Skeletal muscle satellite cell (primary cell): ENCODE data around the gene SPAG6.

Experiments used
- H3K27me3 ChIP-seq: 2 replicates; pipeline ENCODE4 v1.7.0; 2013; ENCODE audit warnings: low read length; ENCODE audit not compliant: control insufficient read depth, insufficient read depth
- H3K36me3 ChIP-seq: 2 replicates; pipeline ENCODE4 v1.7.0; 2013; ENCODE audit warnings: mild to moderate bottlenecking, control low read depth, low read length; ENCODE audit not compliant: insufficient read depth
- H3K4me1 ChIP-seq: 2 replicates; pipeline ENCODE4 v1.7.0; 2013; ENCODE audit warnings: low read length; ENCODE audit not compliant: control insufficient read depth, insufficient read depth
- H3K4me2 ChIP-seq: 2 replicates; pipeline ENCODE4 v1.7.0; 2013; ENCODE audit warnings: mild to moderate bottlenecking, low read length
- H3K4me3 ChIP-seq: 2 replicates; pipeline ENCODE4 v1.7.0; 2013; ENCODE audit warnings: low read length
- H3K9ac ChIP-seq: 2 replicates; pipeline ENCODE4 v1.7.0; 2013; ENCODE audit warnings: mild to moderate bottlenecking, low read depth, low read length, moderate library complexity
- H3K9me3 ChIP-seq: replicated peaks from 2 replicates; pipeline ENCODE4 v1.7.0; 2013; ENCODE audit warnings: mild to moderate bottlenecking, control low read depth, low read length

Gene SPAG6

DNA sequence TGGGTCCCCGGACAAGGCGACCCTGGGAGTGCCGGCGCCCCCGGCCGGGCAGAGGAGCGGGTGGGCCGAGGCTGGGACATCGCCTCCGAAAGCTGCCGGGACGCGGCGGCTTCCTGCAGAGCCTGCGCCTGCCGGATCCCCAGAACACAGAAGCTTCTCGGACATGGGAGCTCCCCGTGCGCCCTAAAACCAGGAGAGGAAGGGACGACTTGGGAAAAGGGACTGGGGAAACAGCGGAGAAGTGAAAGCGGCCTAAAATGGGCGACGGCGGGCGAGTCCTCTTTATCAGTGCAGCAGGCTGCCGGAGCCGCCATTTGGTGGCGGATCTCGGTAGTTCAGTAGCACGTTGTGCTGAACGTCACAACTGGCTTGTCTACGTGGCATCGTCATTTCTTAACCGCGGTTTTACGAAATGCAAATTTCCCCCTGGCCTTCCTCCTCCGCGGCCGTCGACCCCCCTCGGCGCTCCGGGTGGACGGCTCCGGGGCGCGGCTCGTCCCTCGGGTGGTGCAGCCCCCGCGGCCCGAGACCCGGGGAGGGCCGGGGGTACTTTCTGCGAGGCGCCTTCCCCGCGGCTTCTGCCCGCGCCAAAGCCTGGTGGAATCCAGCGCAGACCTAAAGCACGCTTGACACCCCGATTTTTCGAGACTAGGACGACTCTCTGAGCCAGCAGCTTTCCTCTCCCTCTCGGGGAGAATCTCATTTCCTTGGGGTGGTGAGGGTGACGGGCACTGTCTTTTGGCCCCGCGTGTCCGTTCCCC, 9.9 kb upstream of the SPAG6 start:
- peak overlapping the region; percentile 74 for H3K9ac ChIP-seq
- H3K4me3 ChIP-seq = peak overlapping the region; percentile 70
- peaks cover 52% of the 10 kb centered on the region for H3K27me3 ChIP-seq
- peaks cover 22% of the 10 kb centered on the region for H3K4me1 ChIP-seq
- no peaks in the 10 kb centered on the region for H3K36me3 ChIP-seq
- H3K9me3 ChIP-seq = no peaks in the 10 kb centered on the region
- peak overlapping the region; percentile 89 for H3K4me2 ChIP-seq

GRCh38 chr10:22338185-22338900, 7.0 kb upstream of the SPAG6 start:
- Histone ChIP-seq H3K4me1 (peaks cover 22% of the 10 kb centered on the region), H3K27me3 (peaks cover 72% of the 10 kb centered on the region), H3K4me2 (no peak overlapping the region), H3K36me3 (no peaks in the 10 kb centered on the region), H3K4me3 (no peak overlapping the region), H3K9ac (no peak overlapping the region), H3K9me3 (no peaks in the 10 kb centered on the region)

DNA sequence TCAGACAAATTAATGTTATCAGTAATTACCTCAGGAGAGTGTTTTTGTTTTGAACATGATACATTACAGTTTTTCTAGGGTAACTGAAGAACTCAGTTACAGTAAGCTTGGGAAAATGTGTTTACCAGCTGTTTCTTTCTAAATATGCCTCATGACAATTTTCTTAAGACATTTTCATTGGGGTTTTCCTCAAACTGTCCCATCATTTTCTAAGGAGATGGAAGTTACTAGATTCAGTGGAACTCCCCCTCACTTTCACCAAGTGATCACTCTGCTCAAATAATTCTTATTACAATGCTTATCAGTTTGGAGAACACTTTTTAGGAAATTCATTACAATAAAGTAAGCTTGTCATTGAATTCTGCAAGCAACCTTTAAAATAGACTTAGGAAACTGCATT, 6.4 kb upstream of the SPAG6 start:
- H3K9ac ChIP-seq = no peak overlapping the region
- no peak overlapping the region for H3K4me3 ChIP-seq
- no peaks in the 10 kb centered on the region for H3K9me3 ChIP-seq
- no peaks in the 10 kb centered on the region for H3K36me3 ChIP-seq
- H3K4me1 ChIP-seq = peaks cover 22% of the 10 kb centered on the region
- H3K4me2 ChIP-seq = no peak overlapping the region
- peaks cover 78% of the 10 kb centered on the region for H3K27me3 ChIP-seq

- peak overlapping the region; percentile 87 for H3K4me3 ChIP-seq
- peak overlapping the region; percentile 98 for H3K9ac ChIP-seq
- H3K4me1 ChIP-seq = peaks cover 22% of the 10 kb centered on the region
- peak overlapping the region; percentile 100 for H3K4me2 ChIP-seq
- no peaks in the 10 kb centered on the region for H3K36me3 ChIP-seq
- H3K9me3 ChIP-seq = no peaks in the 10 kb centered on the region
- peaks cover 84% of the 10 kb centered on the region for H3K27me3 ChIP-seq
Measured at GRCh38 chr10:22339761-22340328, 5.5 kb upstream of the SPAG6 start.

DNA sequence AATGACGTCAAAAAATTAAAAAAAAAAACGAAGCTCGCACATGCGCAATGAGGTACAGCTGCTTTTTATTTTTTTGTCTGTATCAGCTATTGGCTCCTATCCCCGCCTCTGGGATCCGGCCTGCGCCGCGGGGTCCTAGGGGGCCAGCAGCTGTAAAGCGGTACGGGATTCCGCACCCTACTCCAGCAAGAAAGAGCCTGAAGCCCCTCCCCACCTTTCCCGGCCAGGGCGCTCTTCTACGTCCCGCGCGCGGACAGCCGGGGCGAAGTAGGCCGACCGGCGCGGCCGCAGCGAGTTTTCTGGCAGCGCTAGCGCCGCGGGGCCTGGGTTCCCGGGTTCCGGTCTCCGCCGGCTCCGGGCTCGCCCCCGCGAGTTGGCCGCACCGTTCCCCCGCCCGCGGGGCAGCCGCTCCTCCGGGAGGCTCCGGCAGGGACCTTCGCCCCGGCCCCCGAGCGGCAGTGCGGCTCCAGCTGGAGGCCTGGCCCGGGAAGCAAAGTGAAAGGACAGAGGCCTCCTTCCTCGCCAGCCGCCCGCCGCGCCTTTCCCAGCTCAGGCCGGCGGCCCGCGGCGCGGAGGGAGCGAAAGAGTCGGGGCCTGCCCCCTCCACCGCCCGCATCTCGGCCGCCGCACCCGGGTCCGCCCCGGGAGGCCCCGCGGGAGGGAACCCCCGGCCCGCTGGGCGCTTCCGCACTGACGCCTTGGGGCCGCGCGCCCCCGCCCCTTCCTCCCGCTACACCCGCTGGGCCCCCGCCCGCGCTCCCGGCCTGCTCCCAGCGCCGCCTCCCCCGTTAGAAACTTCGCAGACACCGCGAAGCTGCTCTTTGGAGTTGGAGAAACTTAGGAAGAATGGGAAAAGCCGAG, 4.7 kb upstream of the SPAG6 start:
- Histone ChIP-seq H3K4me2 (peak overlapping the region; percentile 100), H3K36me3 (no peaks in the 10 kb centered on the region), H3K4me3 (peak overlapping the region; percentile 87), H3K9me3 (no peaks in the 10 kb centered on the region), H3K9ac (peak overlapping the region; percentile 98), H3K27me3 (peaks cover 84% of the 10 kb centered on the region), H3K4me1 (peaks cover 15% of the 10 kb centered on the region)

DNA sequence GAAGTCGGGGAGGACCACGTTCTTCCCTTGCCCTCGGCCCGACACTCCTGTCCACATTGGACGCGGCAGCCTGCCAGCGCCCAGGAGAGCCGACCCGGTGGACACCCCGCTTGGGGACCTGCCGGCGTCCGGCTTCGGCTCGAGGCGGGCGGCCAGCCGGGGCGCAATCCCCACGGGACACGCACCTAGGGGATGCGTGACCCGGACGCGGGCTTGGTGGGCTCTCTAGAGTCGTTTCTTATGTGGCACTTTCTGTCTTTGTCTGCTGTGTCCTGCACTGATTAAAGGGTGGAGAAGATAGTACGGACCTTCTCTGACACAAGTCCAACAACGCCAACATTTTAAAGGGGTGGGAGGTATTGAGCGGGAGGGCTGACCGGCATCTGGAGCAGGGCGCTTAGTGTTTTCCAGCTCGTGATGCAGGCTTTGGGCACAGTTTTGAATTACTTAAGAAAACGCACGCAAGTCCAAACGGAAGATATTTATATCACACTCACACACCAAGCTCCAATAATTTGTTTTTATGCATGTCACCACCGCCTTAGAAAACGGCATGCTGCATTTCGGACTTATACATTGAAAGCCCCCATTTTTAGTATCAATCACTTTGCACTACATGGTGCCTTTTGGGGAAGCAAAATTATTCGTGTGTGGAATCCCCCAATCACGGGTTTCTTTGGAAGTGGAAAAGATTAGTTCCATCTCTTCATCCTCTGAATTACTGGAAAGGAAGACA, 3.9 kb upstream of the SPAG6 start:
- H3K36me3 ChIP-seq = no peaks in the 10 kb centered on the region
- H3K9ac ChIP-seq = peak overlapping the region; percentile 98
- H3K4me3 ChIP-seq = peak overlapping the region; percentile 87
- peaks cover 7% of the 10 kb centered on the region for H3K4me1 ChIP-seq
- H3K9me3 ChIP-seq = no peaks in the 10 kb centered on the region
- peaks cover 84% of the 10 kb centered on the region for H3K27me3 ChIP-seq
- peak overlapping the region; percentile 100 for H3K4me2 ChIP-seq

GRCh38 chr10:22341926-22342196, 3.4 kb upstream of the SPAG6 start:
- H3K27me3 ChIP-seq = peaks cover 84% of the 10 kb centered on the region
- H3K4me2 ChIP-seq = peak overlapping the region; percentile 100
- H3K9me3 ChIP-seq = no peaks in the 10 kb centered on the region
- H3K36me3 ChIP-seq = no peaks in the 10 kb centered on the region
- peaks cover 2% of the 10 kb centered on the region for H3K4me1 ChIP-seq
- H3K9ac ChIP-seq = no peak overlapping the region
- H3K4me3 ChIP-seq = no peak overlapping the region

- no peaks in the 10 kb centered on the region for H3K9me3 ChIP-seq
- peaks cover 2% of the 10 kb centered on the region for H3K4me1 ChIP-seq
- peaks cover 82% of the 10 kb centered on the region for H3K27me3 ChIP-seq
Measured at GRCh38 chr10:22342421-22342820, 2.9 kb upstream of the SPAG6 start.

DNA sequence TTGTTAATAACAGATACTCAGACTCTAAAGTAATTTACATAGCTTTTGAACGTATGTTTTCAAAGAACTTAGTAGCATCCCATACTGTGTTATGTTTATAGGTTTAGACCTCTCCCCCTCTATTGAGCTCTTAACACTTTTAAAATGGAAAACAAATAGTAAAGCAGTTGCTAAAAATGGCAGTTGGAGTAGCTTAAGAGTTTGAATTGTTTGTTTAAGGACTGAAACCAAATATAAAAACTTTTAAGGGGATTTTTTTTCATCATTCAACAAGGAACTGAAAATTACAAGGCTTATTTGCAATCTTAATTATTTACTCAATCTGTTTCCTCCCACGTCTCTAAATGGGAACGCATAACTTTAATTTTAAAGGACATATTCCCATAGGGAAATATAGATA, 1.6 kb upstream of the SPAG6 start:
- Histone ChIP-seq H3K4me1 (peaks cover 2% of the 10 kb centered on the region), H3K4me2 (no peak overlapping the region), H3K9me3 (no peaks in the 10 kb centered on the region), H3K4me3 (no peak overlapping the region), H3K36me3 (no peaks in the 10 kb centered on the region), H3K9ac (no peak overlapping the region), H3K27me3 (peaks cover 69% of the 10 kb centered on the region)

More at GRCh38 chr10:22342421-22342820, 2.9 kb upstream of the SPAG6 start:
- Histone ChIP-seq H3K4me2 (no peak overlapping the region), H3K9ac (no peak overlapping the region), H3K4me3 (no peak overlapping the region), H3K36me3 (no peaks in the 10 kb centered on the region)

- no peak overlapping the region for H3K4me3 ChIP-seq
- no peaks in the 10 kb centered on the region for H3K9me3 ChIP-seq
- no peaks in the 10 kb centered on the region for H3K36me3 ChIP-seq
- H3K9ac ChIP-seq = no peak overlapping the region
- H3K27me3 ChIP-seq = peaks cover 64% of the 10 kb centered on the region
- H3K4me2 ChIP-seq = no peak overlapping the region
- H3K4me1 ChIP-seq = peaks cover 2% of the 10 kb centered on the region
Measured at GRCh38 chr10:22344249-22344648, 1.0 kb upstream of the SPAG6 start.
